ENCODE data around the gene DNAJC3.

DNA sequence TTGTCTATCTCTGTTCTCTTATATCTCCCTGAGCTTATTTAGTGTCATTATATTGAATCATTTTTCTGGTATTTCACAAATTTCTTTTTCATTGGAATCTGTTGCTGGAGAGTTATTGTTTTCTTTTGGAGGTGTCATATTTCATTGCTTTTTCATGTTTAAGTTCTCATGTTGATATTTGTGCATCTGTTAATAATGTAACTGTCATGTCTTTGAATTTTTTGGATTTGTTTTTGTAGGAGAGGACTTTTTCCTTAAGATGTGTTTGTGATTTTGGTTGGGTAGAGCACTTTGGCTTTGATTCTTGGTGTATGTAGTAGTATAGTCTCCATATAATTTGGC is 64.0 kb downstream of the DNAJC3 start:
- TF ChIP-seq, protein P1, sequence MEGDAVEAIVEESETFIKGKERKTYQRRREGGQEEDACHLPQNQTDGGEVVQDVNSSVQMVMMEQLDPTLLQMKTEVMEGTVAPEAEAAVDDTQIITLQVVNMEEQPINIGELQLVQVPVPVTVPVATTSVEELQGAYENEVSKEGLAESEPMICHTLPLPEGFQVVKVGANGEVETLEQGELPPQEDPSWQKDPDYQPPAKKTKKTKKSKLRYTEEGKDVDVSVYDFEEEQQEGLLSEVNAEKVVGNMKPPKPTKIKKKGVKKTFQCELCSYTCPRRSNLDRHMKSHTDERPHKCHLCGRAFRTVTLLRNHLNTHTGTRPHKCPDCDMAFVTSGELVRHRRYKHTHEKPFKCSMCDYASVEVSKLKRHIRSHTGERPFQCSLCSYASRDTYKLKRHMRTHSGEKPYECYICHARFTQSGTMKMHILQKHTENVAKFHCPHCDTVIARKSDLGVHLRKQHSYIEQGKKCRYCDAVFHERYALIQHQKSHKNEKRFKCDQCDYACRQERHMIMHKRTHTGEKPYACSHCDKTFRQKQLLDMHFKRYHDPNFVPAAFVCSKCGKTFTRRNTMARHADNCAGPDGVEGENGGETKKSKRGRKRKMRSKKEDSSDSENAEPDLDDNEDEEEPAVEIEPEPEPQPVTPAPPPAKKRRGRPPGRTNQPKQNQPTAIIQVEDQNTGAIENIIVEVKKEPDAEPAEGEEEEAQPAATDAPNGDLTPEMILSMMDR (optimal IDR thresholded peaks at IDR 0.05 in 1 of 3, IDR thresholded peaks at IDR 0.05 in 1 of 3, conservative IDR thresholded peaks at IDR 0.05 in 1 of 3; ENCODE audit: extremely low read depth in 1 of 3, insufficient read depth in 2 of 3, low read length in 3 of 3), result no peak
- TF ChIP-seq EZH2 (IDR thresholded peaks at IDR 0.05; ENCODE audit: low read length), result no peak
